MM.1S (cell line): Measurements from ENCODE around the gene VSTM2L.

ENCODE experiments used
- EZH2 ChIP-seq: fragments of 300-600 bp; sonication (generic); optimal IDR thresholded peaks from 2 replicates; pipeline ENCODE3; 2017; ENCODE audit warnings: low read depth, mild to moderate bottlenecking, antibody characterized with exemption, low read length, mixed read lengths
- EZH2phosphoT487 ChIP-seq: fragments of 300-600 bp; sonication (generic); IDR thresholded peaks from 2 replicates; pipeline ENCODE4 v1.6.1; 2018; ENCODE audit warnings: antibody characterized with exemption, low read length
- TF ChIP-seq, protein P1 (sequence below): fragments of 300-600 bp; sonication (generic); IDR thresholded peaks from 2 replicates; pipeline ENCODE4 v1.5.1; 2016; ENCODE audit warnings: antibody characterized with exemption, low read length, mixed read lengths

DNA sequence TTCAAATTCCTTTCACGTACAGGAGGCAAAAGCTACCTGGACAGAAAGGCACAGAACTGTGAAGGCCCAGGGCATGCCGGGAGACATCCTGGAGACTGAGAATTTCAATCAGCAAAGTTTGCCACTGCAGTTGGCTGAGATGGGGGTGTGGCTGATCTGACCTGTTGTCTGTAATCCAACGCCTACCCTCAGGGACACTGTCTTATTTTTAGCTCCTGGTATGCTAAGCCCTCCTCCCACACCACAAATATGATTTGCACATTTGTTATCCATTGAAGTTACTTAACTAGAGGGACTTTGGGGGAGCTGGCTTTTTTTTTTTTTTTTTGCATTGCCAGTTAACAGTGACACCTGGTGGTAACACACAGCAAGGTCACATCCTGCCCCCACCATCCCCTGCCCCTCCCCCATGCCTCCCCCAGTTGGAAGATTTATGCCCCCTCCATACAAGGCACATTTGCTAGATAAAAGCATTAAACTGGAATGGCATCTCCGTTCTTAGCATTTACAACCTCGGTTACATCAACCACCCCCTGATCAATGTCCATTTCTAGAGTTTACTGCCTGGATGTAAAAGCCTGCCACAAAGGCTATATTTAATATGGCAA is 90.0 kb downstream of the VSTM2L start:
- no peak for TF ChIP-seq EZH2
- TF ChIP-seq EZH2phosphoT487, result no peak
- TF ChIP-seq, protein P1, sequence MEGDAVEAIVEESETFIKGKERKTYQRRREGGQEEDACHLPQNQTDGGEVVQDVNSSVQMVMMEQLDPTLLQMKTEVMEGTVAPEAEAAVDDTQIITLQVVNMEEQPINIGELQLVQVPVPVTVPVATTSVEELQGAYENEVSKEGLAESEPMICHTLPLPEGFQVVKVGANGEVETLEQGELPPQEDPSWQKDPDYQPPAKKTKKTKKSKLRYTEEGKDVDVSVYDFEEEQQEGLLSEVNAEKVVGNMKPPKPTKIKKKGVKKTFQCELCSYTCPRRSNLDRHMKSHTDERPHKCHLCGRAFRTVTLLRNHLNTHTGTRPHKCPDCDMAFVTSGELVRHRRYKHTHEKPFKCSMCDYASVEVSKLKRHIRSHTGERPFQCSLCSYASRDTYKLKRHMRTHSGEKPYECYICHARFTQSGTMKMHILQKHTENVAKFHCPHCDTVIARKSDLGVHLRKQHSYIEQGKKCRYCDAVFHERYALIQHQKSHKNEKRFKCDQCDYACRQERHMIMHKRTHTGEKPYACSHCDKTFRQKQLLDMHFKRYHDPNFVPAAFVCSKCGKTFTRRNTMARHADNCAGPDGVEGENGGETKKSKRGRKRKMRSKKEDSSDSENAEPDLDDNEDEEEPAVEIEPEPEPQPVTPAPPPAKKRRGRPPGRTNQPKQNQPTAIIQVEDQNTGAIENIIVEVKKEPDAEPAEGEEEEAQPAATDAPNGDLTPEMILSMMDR, result peak; percentile 51
